Stimulated activated CD8-positive, alpha-beta memory T cell treated with anti-CD3 and anti-CD28 coated beads, Interleukin-15, amount 100 ng/mL, for 48 hours (primary cell): Measurements from ENCODE around the gene TPSG1.
"Not testable (repeated sequence)": the region's sequence is repeated elsewhere in the genome, so short reads cannot be mapped to it uniquely, and the experiment has no call there.

Source experiments
- DNase-seq, 2 donors: peaks; one replicate each; pipeline ENCODE4 v3.0.0-alpha.2; 2020; ENCODE audit warnings: low read depth in 2 of 2

TPSG1 gene

DNA sequence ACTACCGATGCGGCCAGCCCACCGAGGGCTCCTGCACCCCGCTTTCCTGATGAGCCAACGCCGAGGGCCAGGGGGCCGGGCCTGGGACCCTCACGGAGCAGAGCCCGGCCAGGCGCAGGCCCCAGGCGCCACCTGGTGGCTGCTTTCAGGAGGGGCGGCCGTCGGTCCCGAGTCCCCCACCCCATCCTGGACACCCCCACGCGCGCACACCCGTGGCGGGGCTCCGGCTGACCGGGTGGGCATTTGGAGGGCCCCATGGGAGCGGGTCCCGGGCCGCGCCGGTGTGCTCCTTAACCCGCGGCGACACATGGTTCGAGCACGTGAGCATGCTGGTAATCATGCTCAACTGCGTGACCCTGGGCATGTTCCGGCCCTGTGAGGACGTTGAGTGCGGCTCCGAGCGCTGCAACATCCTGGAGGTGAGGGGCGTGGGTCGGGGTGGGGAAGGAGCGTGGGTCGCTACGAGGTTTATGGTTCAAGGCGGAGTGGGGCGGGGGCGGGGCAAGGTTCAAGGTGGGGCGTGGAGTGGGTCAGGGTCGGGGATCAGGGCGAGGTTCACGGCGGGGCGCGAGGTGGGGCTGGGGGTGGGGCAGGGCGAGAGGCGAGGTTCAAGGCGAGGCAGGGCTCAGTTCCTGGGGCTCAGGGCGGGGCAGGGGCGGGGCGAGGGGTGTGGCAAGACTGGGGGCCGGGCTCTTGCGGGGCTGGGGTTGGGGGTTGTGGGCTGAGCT is 30.2 kb downstream of the TPSG1 start:
- DNase-seq: no peak

DNA sequence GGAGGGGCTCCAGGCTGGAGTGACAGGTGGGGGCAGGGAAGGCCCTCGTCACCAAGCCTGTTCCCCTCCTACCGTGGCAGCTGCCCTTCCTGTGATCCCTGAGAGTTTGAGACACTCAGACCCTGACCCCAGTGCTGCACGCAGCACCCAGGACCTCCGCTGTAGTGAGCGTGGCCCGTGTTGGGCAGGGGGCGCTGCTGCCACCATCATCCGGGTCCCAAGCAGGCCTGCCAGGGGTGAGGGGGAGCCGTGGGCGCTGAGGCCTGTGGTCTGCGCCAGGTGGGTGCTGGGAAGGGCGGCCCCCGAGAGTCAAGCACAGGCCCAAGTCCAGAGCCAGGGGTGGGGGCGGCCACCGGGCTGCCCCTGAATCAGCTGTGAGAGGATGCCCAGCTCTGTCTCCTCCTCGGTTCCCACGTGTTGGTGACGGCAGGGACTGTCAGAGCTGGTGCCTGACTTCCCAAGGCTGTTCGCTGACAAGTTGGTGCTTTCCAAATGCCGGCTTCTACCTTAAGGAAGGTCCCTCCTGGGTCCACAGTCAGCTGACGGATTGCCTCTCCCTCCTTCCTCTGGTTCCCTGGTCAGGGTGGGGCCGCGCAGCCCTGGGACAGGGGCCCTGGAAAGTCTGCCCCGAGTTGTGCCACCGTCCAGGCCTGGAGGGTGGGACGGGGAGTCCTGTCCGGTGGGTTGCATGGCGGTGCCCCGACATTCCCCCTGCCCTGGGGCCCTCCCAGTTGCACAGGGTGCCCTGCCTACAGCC is 31.1 kb downstream of the TPSG1 start:
- DNase-seq: no peak

DNA sequence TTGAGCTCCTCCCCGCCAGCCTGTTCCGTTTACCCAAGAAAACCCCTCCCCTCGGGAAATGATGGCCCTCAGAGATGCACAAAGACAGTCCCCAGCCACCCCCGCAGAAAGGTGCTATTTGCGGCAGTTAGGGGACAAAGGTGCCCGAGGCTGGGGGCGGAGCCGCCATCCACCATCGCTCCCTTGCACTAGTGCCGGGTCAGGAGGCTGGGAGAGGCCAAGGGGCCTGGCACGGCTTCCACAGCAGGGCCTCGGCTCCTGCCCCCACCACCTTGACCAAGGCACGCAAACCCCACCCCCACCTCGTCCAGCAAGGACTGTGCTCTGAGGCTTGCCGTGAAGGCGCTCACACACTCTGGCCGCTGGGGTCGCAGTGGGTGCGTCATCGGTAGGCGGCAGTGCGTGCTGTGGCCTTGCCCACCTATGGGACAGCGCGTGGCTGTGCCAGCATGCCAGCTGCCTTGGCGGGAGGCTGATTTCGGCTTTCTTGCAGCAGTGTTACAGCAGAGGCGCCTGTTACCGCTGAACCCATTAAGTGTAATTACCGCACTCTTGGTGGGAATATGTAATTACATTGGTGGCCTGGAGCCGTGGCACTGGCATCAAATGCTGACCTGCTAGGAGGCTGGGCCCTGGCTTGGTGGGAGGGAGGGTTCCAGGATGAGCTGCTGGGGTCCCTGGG is 31.8 kb downstream of the TPSG1 start:
- no peak for DNase-seq

DNA sequence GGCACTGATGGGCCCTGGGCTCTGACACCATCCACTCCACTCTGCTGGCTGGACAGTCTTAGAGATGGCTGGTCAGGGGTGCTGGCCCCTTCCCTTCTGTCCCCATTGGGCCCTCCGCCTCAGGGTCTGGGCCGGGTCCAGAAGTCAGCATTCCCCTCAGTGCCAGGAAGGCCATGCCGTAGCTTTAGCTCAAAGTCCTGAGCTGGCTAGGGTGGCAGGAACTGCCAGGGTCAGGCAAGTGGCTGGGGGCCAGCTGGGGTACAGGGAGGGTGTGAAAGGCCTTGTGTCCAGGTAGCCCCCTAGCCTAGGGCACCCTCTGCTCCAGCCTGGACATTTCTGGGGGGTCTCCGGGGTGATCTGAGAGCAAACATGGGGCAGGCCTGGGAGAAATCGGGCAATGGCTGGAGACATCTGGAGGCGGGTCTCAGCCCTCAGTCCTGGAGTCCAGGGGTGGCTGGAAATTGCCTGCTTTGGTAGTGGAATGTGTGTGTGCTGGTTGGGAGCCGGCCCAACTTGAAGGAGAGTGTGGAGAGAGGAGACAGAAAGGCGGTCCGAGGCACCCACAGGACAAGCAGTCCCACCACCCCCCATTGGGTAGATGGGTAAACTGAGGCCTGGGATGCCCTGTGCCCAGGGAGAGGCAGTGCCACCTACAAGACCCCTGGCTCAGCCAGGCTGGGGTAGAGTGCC is 32.5 kb downstream of the TPSG1 start:
- no peak for DNase-seq

DNA sequence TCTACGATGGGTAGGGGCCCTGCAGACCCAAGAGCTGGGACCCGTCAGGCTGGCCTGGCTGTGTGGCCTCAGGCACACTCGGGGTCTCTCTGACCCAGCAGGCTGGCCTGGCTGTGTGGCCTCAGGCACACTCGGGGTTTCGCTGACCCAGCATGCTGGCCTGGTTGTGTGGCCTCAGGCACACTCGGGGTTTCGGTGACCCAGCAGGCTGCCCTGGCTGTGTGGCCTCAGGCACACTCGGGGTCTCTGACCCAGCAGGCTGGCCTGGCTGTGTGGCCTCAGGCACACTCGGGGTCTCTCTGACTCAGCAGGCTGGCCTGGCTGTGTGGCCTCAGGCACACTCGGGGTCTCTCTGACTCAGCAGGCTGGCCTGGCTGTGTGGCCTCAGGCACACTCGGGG is 34.3 kb downstream of the TPSG1 start:
- not testable (repeated sequence) for DNase-seq

DNA sequence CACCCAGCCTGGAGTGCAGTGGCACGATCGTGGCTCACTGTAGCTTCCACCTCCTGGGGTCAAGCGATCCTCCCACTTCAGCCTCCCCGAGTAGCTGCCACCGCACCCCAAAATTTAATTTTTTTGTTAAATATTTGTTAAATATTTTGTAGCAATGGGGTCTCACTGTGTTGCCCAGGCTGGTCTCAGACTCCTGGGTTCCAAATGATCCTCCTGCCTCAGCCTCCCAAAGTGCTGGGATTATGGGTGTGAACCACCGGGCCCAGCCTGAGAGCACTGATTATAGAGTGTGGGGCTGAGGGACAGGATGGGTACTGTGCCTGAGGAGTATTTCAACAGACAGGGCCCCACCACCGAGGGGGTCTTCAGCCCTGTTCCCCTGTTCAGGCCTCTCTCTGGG is 35.6 kb downstream of the TPSG1 start:
- DNase-seq: no peak

DNA sequence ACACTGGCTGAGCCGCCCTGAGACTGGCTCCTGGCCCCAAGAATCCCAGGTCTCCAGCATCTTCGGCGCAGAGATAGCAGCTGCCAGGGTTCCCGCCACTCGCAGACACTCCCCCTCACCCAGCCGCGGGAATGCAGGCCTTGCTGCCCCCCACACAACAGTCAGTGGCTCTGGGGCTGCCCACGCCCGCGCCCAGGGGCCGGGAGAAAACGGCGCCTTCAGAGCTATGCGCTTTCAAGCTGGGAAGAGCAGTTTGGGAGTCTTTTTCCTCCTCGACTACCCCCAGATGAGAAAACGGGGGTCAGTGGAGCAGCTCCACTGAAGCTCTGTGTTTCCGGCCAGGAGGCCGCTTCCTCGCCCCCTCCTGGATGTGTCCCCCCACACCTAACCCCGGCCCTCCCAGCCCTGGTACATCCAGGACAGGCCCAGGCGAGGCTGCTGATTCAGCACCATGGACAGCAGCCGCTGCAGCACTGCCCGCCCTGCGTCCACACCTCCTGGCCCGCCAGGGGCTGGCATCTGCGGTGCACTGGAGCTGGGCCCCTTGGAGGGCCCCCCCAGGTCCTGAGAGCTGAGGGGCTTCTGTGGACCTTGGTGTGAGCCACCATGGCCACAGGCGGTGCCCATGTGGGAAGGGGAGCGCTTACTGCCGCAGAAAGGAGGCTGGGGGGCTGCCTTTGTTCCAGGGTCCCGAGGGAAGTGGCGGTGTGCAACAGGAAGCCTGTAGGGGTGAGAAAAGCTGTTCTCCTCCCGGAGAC is 36.5 kb downstream of the TPSG1 start:
- DNase-seq: peak; percentile 10 to 13

DNA sequence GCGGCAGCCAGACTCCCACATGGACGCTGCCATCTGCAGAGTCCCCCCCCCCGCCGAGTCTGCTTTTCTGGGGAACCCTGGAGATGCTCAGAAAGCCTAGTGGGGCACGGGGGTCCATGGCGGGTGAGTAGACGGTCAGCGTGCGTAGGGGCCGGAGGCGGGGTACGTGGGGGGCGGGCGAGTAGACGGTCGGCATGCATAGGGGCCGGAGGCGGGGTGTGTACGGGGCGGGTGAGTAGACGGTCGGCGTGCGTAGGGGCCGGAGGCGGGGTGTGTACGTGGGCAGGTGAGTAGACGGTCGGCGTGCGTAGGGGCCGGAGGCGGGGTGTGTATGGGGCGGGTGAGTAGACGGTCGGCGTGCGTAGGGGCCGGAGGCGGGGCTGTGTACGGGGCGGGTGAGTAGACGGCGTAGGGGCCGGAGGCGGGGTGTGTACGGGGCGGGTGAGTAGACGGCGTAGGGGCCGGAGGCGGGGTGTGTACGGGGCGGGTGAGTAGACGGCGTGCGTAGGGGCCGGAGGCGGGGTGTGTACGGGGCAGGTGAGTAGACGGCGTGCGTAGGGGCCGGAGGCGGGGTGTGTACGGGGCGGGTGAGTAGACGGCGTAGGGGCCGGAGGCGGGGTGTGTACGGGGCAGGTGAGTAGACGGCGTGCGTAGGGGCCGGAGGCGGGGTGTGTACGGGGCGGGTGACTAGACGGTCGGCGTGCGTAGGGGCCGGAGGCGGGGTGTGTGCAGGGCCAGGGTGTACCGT is 39.4 kb downstream of the TPSG1 start:
- DNase-seq: not testable (repeated sequence)

DNA sequence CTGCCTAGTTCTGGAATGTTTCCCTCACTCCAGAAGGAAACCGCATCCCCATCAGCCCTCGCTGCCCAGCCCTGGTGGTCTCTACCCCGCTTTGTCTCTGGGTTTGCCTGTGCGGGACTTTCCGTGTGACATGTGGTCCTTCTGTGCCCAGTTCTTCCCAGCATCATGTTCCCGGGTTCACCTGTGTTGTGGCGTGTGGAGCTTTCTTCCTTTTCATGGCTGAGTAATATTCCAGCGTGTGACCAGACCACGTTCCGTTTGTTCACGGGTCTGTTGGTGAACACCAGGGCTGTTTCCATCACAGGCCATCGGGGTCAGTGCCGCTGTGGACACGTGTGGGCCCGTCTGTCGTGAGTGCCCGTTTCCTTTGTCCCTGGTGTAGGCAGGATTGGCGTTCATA is 40.1 kb downstream of the TPSG1 start:
- DNase-seq: no peak

DNA sequence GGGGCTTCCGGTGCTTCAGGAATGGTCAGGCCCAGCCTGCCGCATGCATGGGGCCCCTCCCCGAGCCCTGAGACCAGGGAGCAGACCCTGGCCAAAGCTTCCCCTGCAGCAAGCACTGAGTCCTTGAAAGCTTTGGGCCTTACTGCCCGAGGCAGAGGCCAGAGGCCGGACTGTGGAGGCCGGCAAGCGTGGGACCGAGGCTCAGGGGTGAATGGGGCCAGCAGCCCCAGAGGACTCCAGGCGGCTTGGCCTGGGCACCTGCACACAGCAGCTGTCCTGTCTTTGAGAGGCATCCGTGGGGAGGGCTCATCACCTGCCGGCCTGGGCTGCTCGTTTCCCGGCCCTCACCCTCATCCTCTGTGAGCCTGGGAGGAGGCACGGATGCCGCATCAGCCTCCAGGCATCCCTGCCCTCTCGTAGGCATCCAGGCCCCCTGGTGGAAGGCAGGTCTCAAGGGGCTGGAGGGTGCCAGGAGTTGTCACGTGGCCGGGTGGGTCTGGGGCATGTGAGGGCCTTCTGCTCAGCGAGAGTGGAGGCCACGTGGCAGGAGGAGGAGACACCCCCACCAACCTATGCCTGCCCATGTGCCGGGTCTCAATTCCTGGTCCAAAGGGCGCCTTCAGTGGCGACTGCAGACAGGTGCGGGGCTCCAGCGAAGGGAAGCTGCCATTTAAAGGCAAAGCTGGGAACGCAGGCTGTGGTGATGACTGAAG is 40.8 kb downstream of the TPSG1 start:
- DNase-seq: no peak

DNA sequence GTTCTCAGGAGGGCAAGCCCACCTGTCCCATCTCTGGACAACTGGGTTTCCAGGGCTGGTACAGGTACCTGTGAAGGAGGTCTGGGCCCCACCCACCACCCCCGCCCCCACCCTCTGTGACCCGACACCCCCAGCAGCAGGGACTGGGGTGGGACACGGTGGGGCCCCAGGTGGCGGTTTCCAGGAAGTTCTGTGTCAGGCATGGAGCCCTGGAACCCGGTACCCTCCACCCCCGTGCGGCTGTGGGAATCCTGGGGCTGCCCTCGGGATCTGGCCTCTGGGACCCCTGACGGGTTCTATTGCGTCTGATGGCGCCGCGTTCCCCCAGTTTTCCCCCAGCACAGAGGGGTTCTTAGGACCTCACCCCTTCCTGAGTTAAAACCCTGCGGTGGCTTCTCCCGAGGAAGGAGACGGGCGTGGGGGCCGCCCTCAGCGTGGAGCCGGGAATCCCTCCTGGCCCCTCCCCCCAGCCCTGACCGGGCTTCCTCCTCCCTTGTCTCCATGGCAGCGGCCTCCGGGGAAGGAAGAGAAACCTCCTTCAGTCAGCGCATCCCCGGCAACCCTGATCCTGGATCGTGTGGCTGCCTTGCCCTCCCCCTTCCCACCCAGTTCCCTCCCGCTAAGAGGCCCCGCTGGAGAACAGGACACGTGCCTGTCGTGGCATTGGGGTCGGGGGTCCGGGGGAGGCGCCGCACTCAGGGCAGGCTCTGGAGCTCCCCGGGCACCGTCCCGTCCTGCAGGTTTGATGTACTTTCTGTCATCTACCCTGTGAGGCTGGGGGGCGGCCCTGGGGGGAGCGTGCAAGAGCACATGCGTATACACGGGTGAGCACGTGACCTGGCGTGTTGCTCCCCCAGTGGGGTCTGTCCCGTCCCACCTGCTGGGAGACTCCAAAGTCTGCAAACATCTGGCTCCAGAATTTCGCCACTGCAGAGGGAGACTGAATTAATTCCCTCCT is 41.8 kb downstream of the TPSG1 start:
- DNase-seq: no peak

DNA sequence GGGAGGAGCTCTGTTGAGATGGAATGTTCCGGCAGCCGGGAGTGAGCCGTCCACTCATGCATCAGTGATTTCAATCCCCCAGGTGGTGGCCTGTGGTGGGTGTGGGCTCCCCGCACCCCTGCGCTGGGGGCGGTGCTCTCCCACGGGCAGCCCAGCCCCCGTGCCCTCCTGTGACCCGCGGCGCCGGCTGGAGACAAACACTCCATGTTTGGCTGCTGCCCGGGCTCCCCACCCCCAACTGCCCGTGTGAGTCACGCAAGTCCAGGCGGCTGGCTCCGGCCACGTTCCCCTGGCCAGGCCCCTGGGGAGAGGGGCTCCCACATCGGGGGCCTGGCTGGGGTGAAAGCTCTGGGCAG is 42.8 kb downstream of the TPSG1 start:
- DNase-seq: no peak

DNA sequence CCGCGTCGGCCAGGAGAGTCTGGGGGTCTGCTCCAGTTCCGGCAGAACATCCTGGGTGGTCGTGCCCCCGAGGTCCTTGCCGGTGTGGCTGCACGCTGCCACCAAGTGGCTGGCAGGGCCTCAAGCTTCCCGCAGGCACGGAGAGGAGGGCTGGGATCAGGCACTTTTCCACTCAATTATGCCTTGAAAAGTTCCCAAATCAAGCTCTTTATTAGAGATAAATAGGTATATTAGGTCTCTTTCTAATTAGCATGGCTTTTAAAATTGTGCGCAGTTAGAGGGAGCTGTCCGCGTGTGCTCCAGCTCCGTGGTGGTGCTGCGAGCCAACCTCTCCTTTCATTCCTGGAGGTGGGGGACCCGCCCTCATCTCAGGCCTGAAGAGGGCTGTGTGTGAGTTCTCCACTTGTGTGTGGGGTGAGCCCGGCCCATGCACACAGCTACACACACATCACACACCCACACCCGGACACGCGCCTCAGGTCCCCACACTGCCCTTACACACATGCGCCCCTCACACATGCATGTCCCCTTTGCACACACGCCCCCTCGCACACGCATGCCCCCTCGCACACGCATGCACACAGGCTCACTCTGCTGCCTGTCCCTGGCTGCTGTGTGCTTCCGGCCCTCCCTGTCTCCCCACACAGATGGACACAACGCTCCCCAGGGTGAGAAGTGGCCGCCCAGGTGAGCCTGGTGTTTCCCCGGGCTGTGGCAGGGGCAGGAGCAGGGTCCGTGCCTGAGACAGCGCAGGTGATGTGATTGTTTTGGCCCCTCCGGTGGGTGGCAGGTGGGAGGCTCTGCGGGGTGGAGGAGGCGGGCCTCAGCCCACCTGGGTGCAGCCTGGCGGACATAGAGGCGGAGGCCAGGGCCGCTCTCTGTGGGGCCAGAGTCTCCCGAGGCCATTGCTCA is 43.4 kb downstream of the TPSG1 start:
- DNase-seq: no peak

DNA sequence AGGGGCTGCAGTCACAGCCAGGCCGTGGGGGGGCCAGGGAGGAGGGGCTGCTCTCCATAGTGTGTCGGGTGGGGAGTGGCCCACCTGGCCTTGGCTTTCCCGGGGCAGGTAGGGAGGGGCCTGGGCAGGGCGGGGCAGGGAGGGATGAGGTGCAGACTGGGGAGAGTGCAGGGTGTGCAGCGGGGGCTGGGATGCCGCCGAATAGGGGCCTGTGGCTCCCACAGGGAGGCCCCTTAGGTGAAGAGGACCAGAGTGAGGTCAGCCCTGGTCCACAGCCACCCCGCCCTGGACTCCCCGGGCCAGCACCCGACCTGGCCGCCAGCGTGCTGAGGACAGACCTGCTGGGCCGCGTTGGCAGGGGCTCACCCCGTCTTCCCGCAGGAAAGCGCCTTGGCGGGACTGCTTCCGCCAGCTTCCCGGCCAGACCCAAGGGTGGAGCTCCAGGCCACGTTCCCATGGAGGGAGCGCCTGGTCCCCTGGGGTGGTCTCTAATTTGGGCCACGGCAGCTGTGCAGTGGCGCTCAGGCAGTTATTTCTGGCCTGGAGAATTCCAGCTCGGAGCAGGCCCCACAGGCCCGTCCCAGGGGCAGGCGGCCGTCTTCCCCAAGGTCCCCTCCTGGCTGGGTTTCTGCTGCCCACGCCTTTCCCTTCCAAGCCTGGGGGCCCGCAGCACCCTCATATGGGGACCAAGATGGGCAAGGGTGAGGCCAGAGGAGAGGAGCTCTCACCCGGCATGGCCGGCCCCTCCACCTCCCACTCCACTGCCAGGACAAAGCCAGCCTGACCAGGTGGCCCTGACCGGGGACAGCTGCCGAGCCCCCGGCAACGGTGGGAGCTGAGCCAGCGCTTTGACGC is 44.3 kb downstream of the TPSG1 start:
- no peak for DNase-seq

DNA sequence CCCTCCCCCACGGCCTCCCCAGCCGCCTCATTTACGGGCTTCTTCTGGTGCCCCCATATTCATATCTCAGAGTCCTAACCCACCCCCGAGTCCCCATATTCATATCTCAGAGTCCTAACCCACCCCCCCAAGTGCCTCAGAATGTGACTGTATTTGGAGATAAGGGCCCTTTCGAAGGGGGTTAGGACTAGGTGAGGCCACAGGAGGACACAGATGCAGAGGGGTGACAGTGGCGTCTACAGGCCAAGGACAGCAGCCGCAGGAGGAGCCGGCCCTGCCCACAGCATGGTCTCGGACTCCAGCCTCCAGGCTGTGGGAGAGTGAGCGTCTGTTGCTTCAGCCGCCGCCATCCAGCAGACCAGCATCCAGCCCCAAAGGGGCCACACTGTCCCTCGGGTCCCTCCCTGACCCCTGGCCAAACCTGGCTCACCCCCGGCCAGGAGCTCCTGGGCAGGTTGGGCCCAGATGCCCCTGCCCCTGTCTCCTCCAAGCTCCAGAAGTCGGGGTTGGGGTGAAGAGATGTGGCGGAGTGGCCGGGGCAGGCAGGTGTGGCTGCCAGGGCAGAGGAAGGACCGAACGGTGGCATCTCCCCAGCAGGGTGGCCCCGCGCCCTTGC is 46.7 kb downstream of the TPSG1 start:
- DNase-seq: no peak

DNA sequence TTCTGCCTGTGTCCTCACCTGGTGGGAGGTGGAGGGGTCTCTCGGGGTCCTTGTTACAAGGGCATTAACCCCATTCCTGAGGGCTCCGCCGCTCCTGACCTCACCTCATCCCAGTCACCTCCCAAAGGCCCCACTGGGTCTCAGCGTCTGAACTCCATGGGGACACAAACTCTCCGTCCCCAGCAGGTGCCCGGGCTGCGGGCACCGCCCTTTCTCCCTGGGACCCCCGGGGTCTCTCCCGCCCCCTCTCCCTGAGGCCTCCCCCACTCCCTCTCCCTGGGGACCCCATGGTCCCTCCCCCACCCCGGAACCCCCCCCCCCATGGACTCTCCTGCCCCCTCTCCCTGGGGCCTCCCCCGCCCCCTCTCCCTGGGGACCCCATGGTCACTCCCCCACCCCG is 47.3 kb downstream of the TPSG1 start:
- no peak for DNase-seq

DNA sequence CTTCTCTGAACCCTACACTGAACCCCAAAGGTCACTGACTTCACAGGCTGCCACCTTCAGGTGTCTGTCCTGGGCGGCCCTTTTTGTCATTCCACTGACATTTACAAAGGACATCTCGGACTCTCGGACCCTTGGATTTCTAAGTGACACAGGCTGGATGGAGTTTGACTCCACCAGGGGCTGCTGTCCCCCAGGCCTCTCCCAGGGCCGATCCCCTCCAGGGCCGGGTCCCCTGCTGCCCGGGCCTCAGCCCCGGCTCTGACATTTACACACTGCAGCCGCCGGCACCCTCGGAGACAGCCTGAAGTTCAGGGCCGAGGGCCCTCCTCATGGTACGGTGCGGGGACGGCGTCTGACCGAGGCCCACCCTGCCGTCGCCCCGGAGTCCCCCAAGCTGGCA is 48.0 kb downstream of the TPSG1 start:
- DNase-seq: no peak
